Skeletal muscle tissue (tissue), 4 donors: ENCODE data around the gene ITFG1. TPM values are rescaled to one million over a fixed set of nuclear protein-coding genes. Genes with fewer than 3 reads are reported as not detected.
A peak's percentile ranks its signal among the peaks of the same experiment; 100 is the strongest.
"Not testable (repeated sequence)": the region's sequence is repeated elsewhere in the genome, so short reads cannot be mapped to it uniquely, and the experiment has no call there.

ENCODE experiments used
- H3K27ac ChIP-seq: one replicate; pipeline ENCODE4 v1.7.0; 2013; ENCODE audit warnings: mild to moderate bottlenecking, low read depth, low read length, inconsistent platforms
- H3K27me3 ChIP-seq, 3 donors: one replicate each; pipeline ENCODE4 v1.7.0; 2013; ENCODE audit warnings: low read length in 3 of 3; ENCODE audit not compliant: control insufficient read depth in 3 of 3, insufficient read depth in 3 of 3
- H3K36me3 ChIP-seq, 3 donors: one replicate each; pipeline ENCODE4 v1.7.0; 2013; ENCODE audit warnings: low read length in 3 of 3; ENCODE audit not compliant: control insufficient read depth in 3 of 3, insufficient read depth in 3 of 3
- H3K4me1 ChIP-seq, 3 donors: one replicate each; pipeline ENCODE4 v1.7.0; 2013; ENCODE audit warnings: low read length in 3 of 3, mild to moderate bottlenecking in 3 of 3; ENCODE audit not compliant: control insufficient read depth in 3 of 3, insufficient read depth in 3 of 3
- H3K4me3 ChIP-seq, 3 donors: one replicate each; pipeline ENCODE4 v1.7.0; 2013; ENCODE audit warnings: low read length in 3 of 3
- H3K9ac ChIP-seq, 3 donors: one replicate each; pipeline ENCODE4 v1.7.0; 2013; ENCODE audit warnings: low read length in 3 of 3, mild to moderate bottlenecking in 3 of 3, moderate library complexity in 2 of 3, low read depth in 1 of 3
- H3K9me3 ChIP-seq, 3 donors: one replicate each; pipeline ENCODE4 v1.7.0; 2013; ENCODE audit warnings: low read length in 3 of 3; ENCODE audit not compliant: control insufficient read depth in 3 of 3
- total RNA-seq: library from RNA; depleted of rRNA; stranded (reverse); fragments of >200 nt; gene quantifications from one replicate; pipeline ENCODE4 v1.2.3, GENCODE V29; 2014
- donor health status: Osteomylitis.

ITFG1 gene
- total RNA-seq, 1 donor from 2014 or later = 89.2 TPM

GRCh38 chr16:47156680-47157215 lies 304.1 kb downstream of the ITFG1 start:
- H3K27me3 ChIP-seq = no peaks in the 10 kb centered on the region
- no peaks in the 10 kb centered on the region for H3K9me3 ChIP-seq
- H3K4me1 ChIP-seq = no peaks in the 10 kb centered on the region
- H3K9ac ChIP-seq = no peak overlapping the region
- H3K36me3 ChIP-seq = peaks cover 3 to 50% (median 27%) of the 10 kb centered on the region in 3 donors
- H3K4me3 ChIP-seq = no peak overlapping the region
- H3K27ac ChIP-seq = no peak overlapping the region

GRCh38 chr16:47152501-47152900 lies 308.4 kb downstream of the ITFG1 start:
- not testable (repeated sequence) for H3K4me1 ChIP-seq, H3K27me3 ChIP-seq, H3K27ac ChIP-seq, H3K9ac ChIP-seq, H3K9me3 ChIP-seq, H3K4me3 ChIP-seq
- H3K36me3 ChIP-seq = peaks cover 0 to 28% (median 21%) of the 10 kb centered on the region in 3 donors

- H3K4me1 ChIP-seq = no peaks in the 10 kb centered on the region
- H3K9ac ChIP-seq = no peak overlapping the region
- H3K27ac ChIP-seq = no peak overlapping the region
- H3K9me3 ChIP-seq = no peaks in the 10 kb centered on the region
- peaks cover 0 to 16% (median 11%) of the 10 kb centered on the region in 3 donors for H3K36me3 ChIP-seq
- no peaks in the 10 kb centered on the region for H3K27me3 ChIP-seq
- H3K4me3 ChIP-seq = no peak overlapping the region
These were observed 310.8 kb downstream of the ITFG1 start for GRCh38 chr16:47150067-47150466.

GRCh38 chr16:47144559-47144877 lies 316.3 kb downstream of the ITFG1 start:
- H3K9me3 ChIP-seq = no peaks in the 10 kb centered on the region
- H3K36me3 ChIP-seq = no peaks in the 10 kb centered on the region
- peak overlapping the region; percentile 46 to 65 (median 62) for H3K4me3 ChIP-seq
- peaks cover 3 to 13% (median 3%) of the 10 kb centered on the region in 3 donors for H3K4me1 ChIP-seq
- peak overlapping the region in 2 of 3 donors; percentile 28 to 55 for H3K9ac ChIP-seq
- H3K27me3 ChIP-seq = no peaks in the 10 kb centered on the region
- H3K27ac ChIP-seq = no peak overlapping the region

- peaks cover 3 to 13% (median 3%) of the 10 kb centered on the region in 3 donors for H3K4me1 ChIP-seq
- no peaks in the 10 kb centered on the region for H3K27me3 ChIP-seq
- peak within 1 kb of the TSS; percentile 73 to 82 (median 81) for H3K4me3 ChIP-seq
- no peaks in the 10 kb centered on the region for H3K9me3 ChIP-seq
- no peaks in the 10 kb centered on the region for H3K36me3 ChIP-seq
- no peak within 1 kb of the TSS for H3K27ac ChIP-seq
- H3K9ac ChIP-seq = peak within 1 kb of the TSS; percentile 28 to 68 (median 50)
These were observed 316.9 kb downstream of the ITFG1 start, which contains the start of gene NETO2 for GRCh38 chr16:47143677-47144558. NETO2 (minus strand) TSS chr16:47143945; CDS start chr16:47143612, 333 bp downstream.

GRCh38 chr16:47142821-47143676 lies 317.8 kb downstream of the ITFG1 start:
- Histone ChIP-seq H3K4me1 (peaks cover 3 to 13% (median 3%) of the 10 kb centered on the region in 3 donors), H3K36me3 (no peaks in the 10 kb centered on the region), H3K9ac (peak overlapping the region; percentile 36 to 68 (median 50)), H3K9me3 (no peaks in the 10 kb centered on the region), H3K27ac (no peak overlapping the region), H3K27me3 (no peaks in the 10 kb centered on the region), H3K4me3 (peak overlapping the region; percentile 73 to 82 (median 81))

GRCh38 chr16:47142486-47142820 lies 318.4 kb downstream of the ITFG1 start:
- no peaks in the 10 kb centered on the region for H3K27me3 ChIP-seq
- H3K36me3 ChIP-seq = no peaks in the 10 kb centered on the region
- H3K4me1 ChIP-seq = peaks cover 3 to 13% (median 3%) of the 10 kb centered on the region in 3 donors
- no peak overlapping the region for H3K27ac ChIP-seq
- peak overlapping the region; percentile 73 to 82 (median 81) for H3K4me3 ChIP-seq
- H3K9me3 ChIP-seq = no peaks in the 10 kb centered on the region
- peak overlapping the region; percentile 35 to 68 (median 36) for H3K9ac ChIP-seq

- no peaks in the 10 kb centered on the region for H3K36me3 ChIP-seq
- peaks cover 3 to 13% (median 3%) of the 10 kb centered on the region in 3 donors for H3K4me1 ChIP-seq
- no peaks in the 10 kb centered on the region for H3K27me3 ChIP-seq
- peak overlapping the region in 2 of 3 donors; percentile 35 to 60 for H3K9ac ChIP-seq
- H3K4me3 ChIP-seq = peak overlapping the region; percentile 73 to 82 (median 81)
- no peaks in the 10 kb centered on the region for H3K9me3 ChIP-seq
- no peak overlapping the region for H3K27ac ChIP-seq
These were observed 318.9 kb downstream of the ITFG1 start for GRCh38 chr16:47141773-47142485.

GRCh38 chr16:47140686-47141085 lies 320.2 kb downstream of the ITFG1 start:
- Histone ChIP-seq H3K4me1 (peaks cover 3 to 13% (median 3%) of the 10 kb centered on the region in 3 donors), H3K4me3 (no peak overlapping the region), H3K27me3 (no peaks in the 10 kb centered on the region), H3K27ac (no peak overlapping the region), H3K9me3 (no peaks in the 10 kb centered on the region), H3K9ac (no peak overlapping the region), H3K36me3 (no peaks in the 10 kb centered on the region)
